Erythroblast (primary cell): ENCODE results near the gene HIP1.
"Not testable (repeated sequence)": the region's sequence is repeated elsewhere in the genome, so short reads cannot be mapped to it uniquely, and the experiment has no call there.

Experiments
- DNase-seq, 2 experiments: peaks; one replicate each; lab custom pipeline; 2025; lab: John Stamatoyannopoulos, UW
- GATA1 ChIP-seq: IDR thresholded peaks from 2 replicates; pipeline ENCODE4 v1.6.1; 2011; ENCODE audit warnings: low read depth, mild to moderate bottlenecking, control low read depth, low read length, moderate library complexity
- POLR2A ChIP-seq: IDR thresholded peaks from 2 replicates; pipeline ENCODE4 v1.6.1; 2011; ENCODE audit warnings: mild to moderate bottlenecking, low read length

HIP1 gene

GRCh38 chr7:75617634-75618234 lies 121.0 kb downstream of the HIP1 start:
- DNase-seq: peak; percentile 15 to 66
- TF ChIP-seq GATA1 (no peak), POLR2A (no peak)

GRCh38 chr7:75616421-75617167 lies 122.1 kb downstream of the HIP1 start:
- no peak for TF ChIP-seq POLR2A
- TF ChIP-seq GATA1: no peak
- no peak for DNase-seq

DNA sequence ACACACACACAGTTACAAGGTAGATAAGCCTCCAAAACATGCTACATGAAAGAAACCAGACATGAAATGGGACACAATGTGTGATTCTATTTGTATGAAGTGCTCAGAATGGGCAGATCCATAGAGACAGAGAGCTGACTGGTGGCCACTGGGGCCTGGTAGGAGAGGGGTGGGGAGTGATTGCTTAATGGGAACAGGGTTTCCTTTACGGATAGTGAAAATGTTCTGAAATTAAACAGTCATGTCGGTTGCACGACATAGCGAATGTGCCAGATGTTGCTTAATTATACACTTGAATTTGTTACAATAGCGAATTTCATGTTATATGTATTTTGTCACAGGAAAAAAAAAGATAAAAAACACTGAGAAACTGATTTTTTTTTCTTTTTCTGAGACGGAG lies 124.3 kb downstream of the HIP1 start:
- no peak for TF ChIP-seq POLR2A
- no peak for TF ChIP-seq GATA1
- no peak for DNase-seq

GRCh38 chr7:75613351-75613750 lies 125.4 kb downstream of the HIP1 start:
- TF ChIP-seq POLR2A: no peak
- TF ChIP-seq GATA1: no peak
- no peak for DNase-seq

GRCh38 chr7:75611557-75612178 lies 127.1 kb downstream of the HIP1 start:
- DNase-seq: no peak

GRCh38 chr7:75609416-75609815 lies 129.3 kb downstream of the HIP1 start:
- not testable (repeated sequence) for DNase-seq

More at GRCh38 chr7:75611557-75612178, 127.1 kb downstream of the HIP1 start:
- TF ChIP-seq GATA1 (no peak), POLR2A (no peak)

GRCh38 chr7:75608451-75609122 lies 130.2 kb downstream of the HIP1 start:
- DNase-seq: no peak
- no peak for TF ChIP-seq POLR2A

DNA sequence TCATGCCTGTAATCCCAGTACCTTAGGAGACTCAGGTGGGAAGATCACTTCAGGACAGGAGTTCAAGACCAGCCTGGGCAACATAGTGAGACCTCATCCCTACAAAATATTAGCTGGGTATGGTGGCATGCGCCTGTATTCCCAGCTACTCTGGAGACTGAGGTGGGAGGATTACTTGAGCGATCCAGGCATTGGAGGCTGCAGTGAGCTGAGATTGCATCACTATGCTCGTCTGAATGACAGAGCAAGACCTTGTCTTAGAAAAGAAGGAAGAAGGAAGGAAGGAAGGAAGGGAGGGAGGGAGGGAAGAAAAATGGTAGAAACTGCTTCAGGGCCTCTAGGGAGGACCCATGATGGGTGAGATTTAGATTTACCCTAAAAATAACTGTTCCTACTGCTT lies 134.3 kb downstream of the HIP1 start:
- no peak for DNase-seq
- TF ChIP-seq GATA1: no peak
- TF ChIP-seq POLR2A: no peak

DNA sequence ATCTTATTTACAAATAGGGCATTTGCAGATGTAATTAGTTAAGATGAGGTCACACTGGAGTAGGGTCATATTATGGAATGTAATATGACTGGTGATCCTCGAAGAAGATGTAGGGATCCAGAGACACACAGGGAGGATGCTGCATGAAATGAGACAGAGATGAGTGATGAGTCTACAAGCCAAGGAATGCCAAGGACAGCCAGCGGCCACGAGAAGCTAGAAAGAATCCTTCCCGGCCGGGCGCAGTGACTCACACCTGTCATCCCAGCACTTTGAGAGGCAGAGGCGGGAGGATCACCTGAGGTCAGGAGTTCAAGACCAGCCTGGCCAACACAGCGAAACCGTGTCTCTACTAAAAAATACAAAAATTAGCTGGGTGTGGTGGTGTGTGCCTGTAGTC lies 135.9 kb downstream of the HIP1 start:
- not testable (repeated sequence) for DNase-seq

DNA sequence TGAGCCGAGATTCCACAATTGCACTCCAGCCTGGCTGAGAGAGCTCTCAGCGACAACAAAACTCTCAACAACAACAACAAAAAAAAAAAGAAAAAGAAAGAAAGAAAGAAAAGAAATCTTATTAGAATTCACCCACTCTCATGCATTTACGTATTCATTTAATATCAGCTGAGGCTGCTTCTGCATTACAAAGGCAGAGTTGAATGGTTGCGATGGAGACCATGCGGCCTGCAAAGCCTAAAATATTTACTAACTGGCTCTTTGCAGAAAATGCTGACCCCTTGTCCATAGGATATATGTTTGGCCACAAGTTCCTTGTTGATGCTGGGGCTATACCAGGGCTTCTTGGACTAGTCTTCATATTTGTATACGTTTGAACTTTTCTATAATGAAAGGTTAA lies 137.2 kb downstream of the HIP1 start:
- TF ChIP-seq GATA1 (no peak), POLR2A (no peak)
- DNase-seq: no peak

DNA sequence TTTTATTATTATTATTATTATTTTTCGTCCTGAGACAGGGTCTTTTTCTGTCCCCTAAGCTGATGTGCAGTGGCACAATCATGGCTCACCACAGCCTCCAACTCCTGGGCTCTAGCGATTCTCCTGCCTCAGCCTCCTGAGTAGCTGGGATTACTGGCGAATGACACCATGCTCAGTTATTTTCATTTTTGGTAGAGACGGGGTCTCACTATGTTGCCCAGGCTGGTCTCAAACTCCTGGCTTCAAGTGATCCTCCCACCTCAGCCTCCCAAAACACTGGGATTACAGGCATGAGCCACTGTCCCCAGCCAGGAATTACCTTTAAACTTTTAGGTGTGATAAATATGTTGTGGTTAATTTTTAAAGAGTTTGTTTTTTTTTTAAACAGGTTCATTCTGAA lies 138.0 kb downstream of the HIP1 start:
- DNase-seq: not testable (repeated sequence)

DNA sequence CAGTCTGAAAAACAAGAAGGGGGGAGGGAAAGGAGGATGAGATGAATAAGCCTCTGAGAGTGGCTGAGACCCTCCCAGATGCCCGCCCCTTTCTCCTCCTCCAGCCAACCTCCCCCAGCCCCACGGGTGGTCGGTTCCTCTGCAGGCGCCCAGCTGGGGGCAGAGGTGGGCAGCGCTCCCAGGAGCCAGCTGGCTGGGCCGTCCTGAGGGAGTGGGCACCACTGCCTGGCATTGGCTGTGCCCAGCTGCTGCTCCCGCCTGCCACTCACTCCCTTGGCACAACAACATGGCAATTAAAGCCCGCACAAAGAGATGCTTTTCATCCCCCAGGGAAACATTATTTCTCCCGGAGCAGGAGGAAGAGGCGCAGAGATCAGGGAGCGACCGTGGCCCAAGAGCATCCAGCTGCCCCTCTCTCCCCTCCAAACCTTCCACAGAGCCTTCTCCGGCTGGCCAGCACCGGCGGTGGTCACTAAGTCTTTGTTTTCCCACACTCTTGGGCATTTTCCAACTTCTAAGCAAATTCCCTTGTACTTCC lies 139.4 kb downstream of the HIP1 start:
- no peak for DNase-seq
- TF ChIP-seq POLR2A (no peak), GATA1 (no peak)

DNA sequence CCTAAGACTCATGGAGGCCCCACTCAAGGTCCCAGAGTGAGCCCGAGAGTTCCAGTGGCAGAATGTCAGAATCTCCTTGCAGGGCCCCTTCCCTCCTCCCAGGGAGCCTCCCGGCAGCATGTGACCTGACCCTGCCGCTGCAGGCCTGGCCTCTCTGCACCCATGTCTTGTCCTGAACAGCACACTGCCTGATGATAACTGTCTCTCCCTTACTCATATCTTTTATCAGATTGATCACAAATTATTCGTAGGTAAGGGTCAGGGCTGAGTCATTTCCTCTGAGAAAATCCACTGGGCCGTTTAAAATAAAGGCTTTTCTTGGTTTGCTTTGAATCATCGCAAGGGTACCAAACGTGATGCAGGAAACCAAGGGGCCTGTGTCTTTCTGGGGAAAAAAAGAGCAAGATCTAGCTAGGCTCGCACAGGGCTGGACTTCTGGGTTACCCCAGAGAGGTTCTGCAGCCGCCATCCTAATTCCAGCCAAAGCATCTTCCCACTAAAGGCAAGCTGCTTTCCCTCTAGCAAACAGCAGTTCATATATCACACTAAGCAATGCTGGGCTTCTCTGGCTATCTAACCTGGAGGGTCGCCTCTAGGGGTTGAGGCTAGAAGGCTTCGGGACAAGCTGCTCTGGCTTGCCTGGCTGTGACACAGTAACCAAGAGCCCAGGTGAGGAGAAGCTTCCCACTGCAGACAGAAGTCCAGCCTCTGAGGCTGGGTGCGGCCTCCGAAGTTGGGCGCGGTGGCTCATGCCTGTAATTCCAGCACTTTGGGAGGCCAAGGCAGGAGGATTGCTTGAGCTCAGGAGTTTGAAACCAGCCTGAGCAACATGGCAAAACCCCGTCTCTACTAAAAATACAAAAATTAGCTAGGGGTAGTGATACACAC lies 141.8 kb downstream of the HIP1 start:
- no peak for TF ChIP-seq POLR2A
- TF ChIP-seq GATA1: no peak
- no peak for DNase-seq
